Neural cell (in vitro differentiated cells): ENCODE data around the gene MTERF2. TPM values are rescaled to one million over a fixed set of nuclear protein-coding genes. Genes with fewer than 3 reads are reported as not detected.

Experiments used
- H2AFZ ChIP-seq: fragments of 200-600, 300-800 bp; sonication (generic), shearing (Covaris generic); 2 replicates; pipeline ENCODE4 v1.6.0; 2014; ENCODE audit warnings: low read depth, mild to moderate bottlenecking, antibody characterized with exemption, low read length, moderate library complexity
- H3F3A ChIP-seq: fragments of 200-600 bp; shearing (Covaris generic); 2 replicates; pipeline ENCODE4 v1.6.1; 2016; ENCODE audit warnings: mild to moderate bottlenecking, moderate library complexity, mixed read lengths, antibody characterized with exemption, low read length; ENCODE audit not compliant: insufficient read depth, poor library complexity, severe bottlenecking
- H3K27ac ChIP-seq: fragments of 200-600, 300-800 bp; sonication (generic), shearing (Covaris generic); 2 replicates; pipeline ENCODE4 v1.5.1; 2014; ENCODE audit warnings: mild to moderate bottlenecking, low read length, moderate library complexity
- H3K27me3 ChIP-seq: fragments of 300-800, 200-600 bp; sonication (generic), shearing (Covaris generic); 2 replicates; pipeline ENCODE4 v1.6.0; 2014; ENCODE audit warnings: mild to moderate bottlenecking, low read depth, low read length, moderate library complexity; ENCODE audit not compliant: insufficient read depth
- H3K36me3 ChIP-seq: fragments of 300-800, 200-600 bp; sonication (generic), shearing (Covaris generic); 2 replicates; pipeline ENCODE4 v1.5.1; 2014; ENCODE audit warnings: mild to moderate bottlenecking, antibody characterized with exemption, low read length, moderate library complexity; ENCODE audit not compliant: insufficient read depth
- H3K4me2 ChIP-seq: fragments of 300-800, 200-600 bp; sonication (generic), shearing (Covaris generic); 2 replicates; pipeline ENCODE4 v1.6.0; 2014; ENCODE audit warnings: mild to moderate bottlenecking, low read length
- H3K4me3 ChIP-seq: fragments of 300-800, 200-600 bp; sonication (generic), shearing (Covaris generic); 2 replicates; pipeline ENCODE4 v1.5.1; 2014; ENCODE audit warnings: mild to moderate bottlenecking, low read length, moderate library complexity
- H3K79me2 ChIP-seq: fragments of 200-600 bp; shearing (Covaris generic); replicated peaks from 2 replicates; pipeline ENCODE4 v1.6.0; 2014; ENCODE audit warnings: mild to moderate bottlenecking, low read length, moderate library complexity; ENCODE audit not compliant: insufficient read depth
- H3K9ac ChIP-seq: fragments of 300-800, 200-600 bp; sonication (generic), shearing (Covaris generic); 2 replicates; pipeline ENCODE4 v1.6.1; 2016; ENCODE audit warnings: mild to moderate bottlenecking, low read length, mixed read lengths
- H3K9me2 ChIP-seq: fragments of 200-600 bp; shearing (Covaris generic); 2 replicates; pipeline ENCODE4 v1.6.1; 2016; ENCODE audit warnings: mild to moderate bottlenecking, low read length, mixed read lengths; ENCODE audit not compliant: insufficient read depth
- H3K9me3 ChIP-seq: fragments of 200-600, 300-800 bp; sonication (generic), shearing (Covaris generic); 2 replicates; pipeline ENCODE4 v1.6.1; 2016; ENCODE audit warnings: mild to moderate bottlenecking, mixed run types, low read length, moderate library complexity, mixed read lengths
- H4K20me1 ChIP-seq: fragments of 200-600 bp; shearing (Covaris generic); 2 replicates; pipeline ENCODE4 v1.6.1; 2016; ENCODE audit warnings: mild to moderate bottlenecking, mixed run types; ENCODE audit not compliant: insufficient read depth
- EP300 ChIP-seq: fragments of 450-650 bp; conservative IDR thresholded peaks from 2 replicates; pipeline ENCODE4 v1.6.1; 2014; ENCODE audit warnings: antibody characterized with exemption, mild to moderate bottlenecking, moderate library complexity; ENCODE audit not compliant: poor library complexity, severe bottlenecking
- EZH2 ChIP-seq: fragments of 200-600, 300-800 bp; shearing (Covaris generic), sonication (generic); IDR thresholded peaks from 2 replicates; pipeline ENCODE4 v1.6.1; 2014; ENCODE audit warnings: antibody characterized with exemption, low read length, borderline replicate concordance, mild to moderate bottlenecking; ENCODE audit not compliant: insufficient read depth, poor library complexity, severe bottlenecking
- MXI1 ChIP-seq: fragments of 450-650 bp; conservative IDR thresholded peaks from 2 replicates; pipeline ENCODE4 v1.6.1; 2014; ENCODE audit warnings: antibody characterized with exemption, mild to moderate bottlenecking; ENCODE audit not compliant: poor library complexity, severe bottlenecking
- POLR2AphosphoS5 ChIP-seq: IDR thresholded peaks from 2 replicates; pipeline ENCODE4 v1.6.1; 2012
- RAD21 ChIP-seq: fragments of 450-650 bp; conservative IDR thresholded peaks from 2 replicates; pipeline ENCODE4 v1.6.1; 2014; ENCODE audit warnings: antibody characterized with exemption, mild to moderate bottlenecking, moderate library complexity
- SMC3 ChIP-seq: fragments of 450-650 bp; conservative IDR thresholded peaks from 2 replicates; pipeline ENCODE4 v1.6.1; 2014; ENCODE audit warnings: antibody characterized with exemption, mild to moderate bottlenecking, moderate library complexity; ENCODE audit not compliant: poor library complexity
- TAF1 ChIP-seq: IDR thresholded peaks from 2 replicates; pipeline ENCODE4 v1.6.1; 2012; ENCODE audit warnings: low read depth
- polyA plus RNA-seq: library from polyadenylated mRNA; depleted of rRNA; stranded (reverse); fragments of >200 nt; gene quantifications from 2 replicates; pipeline ENCODE4 v1.2.3, GENCODE V29; 2014
- TF ChIP-seq, protein P1 (sequence below): fragments of 450-650 bp; IDR thresholded peaks from 2 replicates; pipeline ENCODE4 v1.5.1; 2014; ENCODE audit warnings: antibody characterized with exemption, mild to moderate bottlenecking, moderate library complexity; ENCODE audit not compliant: poor library complexity, severe bottlenecking
- TF ChIP-seq, protein P2 (sequence below): IDR thresholded peaks from 2 replicates; pipeline ENCODE4 v1.6.1; 2012; ENCODE audit warnings: borderline replicate concordance

MTERF2 gene
- polyA plus RNA-seq, 1 donor from 2014 or later = 47.8 TPM

GRCh38 chr12:106957583-106957982 lies 29.4 kb downstream of the MTERF2 start:
- no peaks in the 10 kb centered on the region for H3K27me3 ChIP-seq
- peak overlapping the region; percentile 77 for H3K9ac ChIP-seq
- H2AFZ ChIP-seq = no peak overlapping the region
- no peaks in the 10 kb centered on the region for H3F3A ChIP-seq
- H3K9me2 ChIP-seq = no peaks in the 10 kb centered on the region
- no peaks in the 10 kb centered on the region for H3K36me3 ChIP-seq
- TF ChIP-seq RAD21 = no peak
- no peak for TF ChIP-seq EP300
- TF ChIP-seq EZH2 = no peak
- H4K20me1 ChIP-seq = no peaks in the 10 kb centered on the region
- peak overlapping the region; percentile 90 for H3K4me3 ChIP-seq
- H3K27ac ChIP-seq = no peak overlapping the region
- no peaks in the 10 kb centered on the region for H3K9me3 ChIP-seq
- peaks cover 25% of the 10 kb centered on the region for H3K79me2 ChIP-seq
- H3K4me2 ChIP-seq = peak overlapping the region; percentile 79

DNA sequence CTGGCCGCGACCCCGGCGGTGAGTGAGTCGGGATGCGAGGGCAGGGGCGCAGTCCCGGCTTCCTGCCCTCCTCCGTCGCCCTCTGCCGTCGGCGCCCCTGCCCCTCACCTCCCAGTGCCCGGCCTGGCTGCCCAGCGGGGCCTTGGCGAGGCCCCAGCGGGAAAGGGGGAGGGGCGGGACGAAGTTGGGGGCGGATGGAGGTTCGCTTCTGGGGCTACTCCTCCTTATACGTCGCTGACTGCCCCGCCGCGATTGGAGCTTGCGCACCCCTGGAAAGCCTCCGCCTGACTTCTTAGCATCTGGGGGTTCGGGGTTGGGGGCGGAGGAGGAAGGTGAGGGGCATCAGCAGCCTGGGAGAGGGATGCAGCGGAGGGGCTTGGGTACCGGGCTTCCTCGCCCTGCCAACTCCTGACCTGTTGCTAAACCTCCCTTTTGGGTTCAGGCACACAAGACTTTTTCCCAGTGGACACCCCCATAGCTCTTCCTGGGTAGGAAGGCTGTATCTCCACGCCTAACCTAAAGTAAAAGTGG lies 30.8 kb downstream of the MTERF2 start:
- H3K27ac ChIP-seq = peak overlapping the region; percentile 69
- H3K9me2 ChIP-seq = no peaks in the 10 kb centered on the region
- peaks cover 25% of the 10 kb centered on the region for H3K79me2 ChIP-seq
- H3K36me3 ChIP-seq = no peaks in the 10 kb centered on the region
- no peaks in the 10 kb centered on the region for H3K27me3 ChIP-seq
- TF ChIP-seq MXI1 (peak; percentile 5), EP300 (no peak)
- H3K4me3 ChIP-seq = peak overlapping the region; percentile 90
- peak overlapping the region; percentile 10 for H2AFZ ChIP-seq
- peak overlapping the region; percentile 77 for H3K9ac ChIP-seq
- H4K20me1 ChIP-seq = no peaks in the 10 kb centered on the region
- no peaks in the 10 kb centered on the region for H3K9me3 ChIP-seq
- H3K4me2 ChIP-seq = peak overlapping the region; percentile 79
- H3F3A ChIP-seq = no peaks in the 10 kb centered on the region

DNA sequence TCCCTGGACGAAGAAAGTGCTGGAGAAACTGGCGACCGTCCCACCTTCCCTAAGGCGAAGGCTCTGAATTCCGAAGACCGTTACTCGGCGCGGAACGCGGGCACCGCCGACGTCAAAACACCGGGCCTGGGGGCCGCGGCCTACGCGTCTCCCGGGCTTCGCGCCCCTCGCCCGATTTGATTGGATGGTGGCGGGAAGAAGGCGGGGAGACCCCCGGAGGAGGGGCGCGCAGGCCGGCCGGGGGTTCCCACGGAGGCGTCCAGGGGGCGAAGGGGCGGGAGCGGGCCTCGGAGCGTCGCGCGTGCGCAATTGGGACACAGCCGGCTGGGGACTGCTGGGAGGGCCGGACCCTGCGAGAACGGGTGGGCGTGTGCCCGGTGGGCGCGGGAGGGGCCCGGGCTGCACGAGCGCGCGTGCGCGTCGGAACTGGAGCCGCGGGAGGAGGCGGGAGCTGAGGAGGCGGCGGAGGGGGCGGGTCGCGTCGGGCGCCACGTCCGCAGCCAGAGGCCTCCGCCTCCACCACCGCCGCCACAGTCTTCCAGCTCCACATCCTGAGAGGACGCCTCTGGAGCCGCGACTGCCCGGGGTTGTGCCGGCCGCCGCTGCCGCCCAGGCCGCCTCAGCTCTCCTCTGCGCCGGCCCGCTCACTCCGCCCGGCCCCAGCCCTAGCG lies 31.4 kb downstream of the MTERF2 start, which contains the start of gene TMEM263:
Gene TMEM263, plus strand, starts transcription at position 531 of the 671 bp plus-strand sequence. CDS start 11,210 bp downstream, outside the sequence.
- no peaks in the 10 kb centered on the region for H3K9me3 ChIP-seq
- H3K4me3 ChIP-seq = peak within 1 kb of the TSS; percentile 90
- H3K79me2 ChIP-seq = peaks cover 25% of the 10 kb centered on the region
- no peaks in the 10 kb centered on the region for H3F3A ChIP-seq
- no peaks in the 10 kb centered on the region for H4K20me1 ChIP-seq
- peak within 1 kb of the TSS; percentile 69 for H3K27ac ChIP-seq
- H3K27me3 ChIP-seq = no peaks in the 10 kb centered on the region
- peak within 1 kb of the TSS; percentile 77 for H3K9ac ChIP-seq
- no peaks in the 10 kb centered on the region for H3K9me2 ChIP-seq
- TF ChIP-seq, protein P1, sequence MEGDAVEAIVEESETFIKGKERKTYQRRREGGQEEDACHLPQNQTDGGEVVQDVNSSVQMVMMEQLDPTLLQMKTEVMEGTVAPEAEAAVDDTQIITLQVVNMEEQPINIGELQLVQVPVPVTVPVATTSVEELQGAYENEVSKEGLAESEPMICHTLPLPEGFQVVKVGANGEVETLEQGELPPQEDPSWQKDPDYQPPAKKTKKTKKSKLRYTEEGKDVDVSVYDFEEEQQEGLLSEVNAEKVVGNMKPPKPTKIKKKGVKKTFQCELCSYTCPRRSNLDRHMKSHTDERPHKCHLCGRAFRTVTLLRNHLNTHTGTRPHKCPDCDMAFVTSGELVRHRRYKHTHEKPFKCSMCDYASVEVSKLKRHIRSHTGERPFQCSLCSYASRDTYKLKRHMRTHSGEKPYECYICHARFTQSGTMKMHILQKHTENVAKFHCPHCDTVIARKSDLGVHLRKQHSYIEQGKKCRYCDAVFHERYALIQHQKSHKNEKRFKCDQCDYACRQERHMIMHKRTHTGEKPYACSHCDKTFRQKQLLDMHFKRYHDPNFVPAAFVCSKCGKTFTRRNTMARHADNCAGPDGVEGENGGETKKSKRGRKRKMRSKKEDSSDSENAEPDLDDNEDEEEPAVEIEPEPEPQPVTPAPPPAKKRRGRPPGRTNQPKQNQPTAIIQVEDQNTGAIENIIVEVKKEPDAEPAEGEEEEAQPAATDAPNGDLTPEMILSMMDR = peak; percentile 52
- TF ChIP-seq MXI1 (peak; percentile 61), SMC3 (peak; percentile 31), POLR2AphosphoS5 (peak; percentile 66), RAD21 (peak; percentile 38), EP300 (no peak), EZH2 (no peak), TAF1 (peak; percentile 77)
- TF ChIP-seq, protein P2, sequence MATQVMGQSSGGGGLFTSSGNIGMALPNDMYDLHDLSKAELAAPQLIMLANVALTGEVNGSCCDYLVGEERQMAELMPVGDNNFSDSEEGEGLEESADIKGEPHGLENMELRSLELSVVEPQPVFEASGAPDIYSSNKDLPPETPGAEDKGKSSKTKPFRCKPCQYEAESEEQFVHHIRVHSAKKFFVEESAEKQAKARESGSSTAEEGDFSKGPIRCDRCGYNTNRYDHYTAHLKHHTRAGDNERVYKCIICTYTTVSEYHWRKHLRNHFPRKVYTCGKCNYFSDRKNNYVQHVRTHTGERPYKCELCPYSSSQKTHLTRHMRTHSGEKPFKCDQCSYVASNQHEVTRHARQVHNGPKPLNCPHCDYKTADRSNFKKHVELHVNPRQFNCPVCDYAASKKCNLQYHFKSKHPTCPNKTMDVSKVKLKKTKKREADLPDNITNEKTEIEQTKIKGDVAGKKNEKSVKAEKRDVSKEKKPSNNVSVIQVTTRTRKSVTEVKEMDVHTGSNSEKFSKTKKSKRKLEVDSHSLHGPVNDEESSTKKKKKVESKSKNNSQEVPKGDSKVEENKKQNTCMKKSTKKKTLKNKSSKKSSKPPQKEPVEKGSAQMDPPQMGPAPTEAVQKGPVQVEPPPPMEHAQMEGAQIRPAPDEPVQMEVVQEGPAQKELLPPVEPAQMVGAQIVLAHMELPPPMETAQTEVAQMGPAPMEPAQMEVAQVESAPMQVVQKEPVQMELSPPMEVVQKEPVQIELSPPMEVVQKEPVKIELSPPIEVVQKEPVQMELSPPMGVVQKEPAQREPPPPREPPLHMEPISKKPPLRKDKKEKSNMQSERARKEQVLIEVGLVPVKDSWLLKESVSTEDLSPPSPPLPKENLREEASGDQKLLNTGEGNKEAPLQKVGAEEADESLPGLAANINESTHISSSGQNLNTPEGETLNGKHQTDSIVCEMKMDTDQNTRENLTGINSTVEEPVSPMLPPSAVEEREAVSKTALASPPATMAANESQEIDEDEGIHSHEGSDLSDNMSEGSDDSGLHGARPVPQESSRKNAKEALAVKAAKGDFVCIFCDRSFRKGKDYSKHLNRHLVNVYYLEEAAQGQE = peak; percentile 31
- H2AFZ ChIP-seq = peak within 1 kb of the TSS; percentile 22
- H3K4me2 ChIP-seq = peak within 1 kb of the TSS; percentile 79
- H3K36me3 ChIP-seq = no peaks in the 10 kb centered on the region
